ENCODE results near the gene ALG12.

ALG12 gene

GRCh38 chr22:49934160-49934890 lies 16.1 kb upstream of the ALG12 start:
- Histone ChIP-seq H2BK15ac (replicated peaks; ENCODE audit: low read depth) (no peak overlapping the region), H3K4me1 (ENCODE audit: control insufficient read depth, low read depth, low read length) (no peaks in the 10 kb centered on the region), H3K23ac (ENCODE audit: low read length) (no peak overlapping the region), H4K8ac (ENCODE audit: low read depth, low read length) (no peak overlapping the region), H3K27me3 (ENCODE audit: insufficient read depth, low read length, poor library complexity) (no peaks in the 10 kb centered on the region), H3K9ac (ENCODE audit: low read length) (peak overlapping the region; percentile 64), H3K4me2 (ENCODE audit: low read length) (no peak overlapping the region), H3K18ac (ENCODE audit: low read length) (no peak overlapping the region), H3K79me1 (ENCODE audit: low read length) (no peaks in the 10 kb centered on the region), H4K5ac (ENCODE audit: low read length) (no peak overlapping the region), H3K4me3 (ENCODE audit: low read length) (no peak overlapping the region), H3K27ac (ENCODE audit: low read depth, low read length) (no peak overlapping the region), H3K79me2 (ENCODE audit: control insufficient read depth, insufficient read depth, low read length) (no peaks in the 10 kb centered on the region), H3K56ac (ENCODE audit: low read length) (peak overlapping the region; percentile 67), H3K36me3 (ENCODE audit: control insufficient read depth, insufficient read depth, low read length) (no peaks in the 10 kb centered on the region), H2BK5ac (ENCODE audit: low read length) (no peak overlapping the region), H2AK5ac (ENCODE audit: low read length) (no peak overlapping the region), H2BK120ac (ENCODE audit: low read depth, low read length) (no peak overlapping the region), H3K4ac (ENCODE audit: low read depth, low read length) (no peak overlapping the region)
- no CpG with 5 or more reads among the region's 24 CpGs for WGBS (ENCODE audit: extremely low coverage, insufficient coverage, low lambda C conversion rate)
- DNase-seq: no peak

GRCh38 chr22:49933236-49934159 lies 15.3 kb upstream of the ALG12 start:
- no peak overlapping the region for H4K5ac ChIP-seq (ENCODE audit: low read length)
- no peaks in the 10 kb centered on the region for H3K4me1 ChIP-seq (ENCODE audit: control insufficient read depth, low read depth, low read length)
- H3K27ac ChIP-seq (ENCODE audit: low read depth, low read length): no peak overlapping the region
- no peak overlapping the region for H4K8ac ChIP-seq (ENCODE audit: low read depth, low read length)
- DNase-seq: no peak
- no CpG with 5 or more reads among the region's 27 CpGs for WGBS (ENCODE audit: extremely low coverage, insufficient coverage, low lambda C conversion rate)
- H3K9ac ChIP-seq (ENCODE audit: low read length): no peak overlapping the region
- no peak overlapping the region for H2BK120ac ChIP-seq (ENCODE audit: low read depth, low read length)
- H2BK5ac ChIP-seq (ENCODE audit: low read length): no peak overlapping the region
- H3K23ac ChIP-seq (ENCODE audit: low read length): no peak overlapping the region
- no peaks in the 10 kb centered on the region for H3K79me1 ChIP-seq (ENCODE audit: low read length)
- no peak overlapping the region for H3K56ac ChIP-seq (ENCODE audit: low read length)
- H3K4me2 ChIP-seq (ENCODE audit: low read length): no peak overlapping the region
- H2AK5ac ChIP-seq (ENCODE audit: low read length): no peak overlapping the region
- no peak overlapping the region for H3K4me3 ChIP-seq (ENCODE audit: low read length)
- no peaks in the 10 kb centered on the region for H3K79me2 ChIP-seq (ENCODE audit: control insufficient read depth, insufficient read depth, low read length)
- no peaks in the 10 kb centered on the region for H3K27me3 ChIP-seq (ENCODE audit: insufficient read depth, low read length, poor library complexity)
- no peak overlapping the region for H3K4ac ChIP-seq (ENCODE audit: low read depth, low read length)
- no peaks in the 10 kb centered on the region for H3K36me3 ChIP-seq (ENCODE audit: control insufficient read depth, insufficient read depth, low read length)
- no peak overlapping the region for H3K18ac ChIP-seq (ENCODE audit: low read length)
- H2BK15ac ChIP-seq (replicated peaks; ENCODE audit: low read depth): no peak overlapping the region

DNA sequence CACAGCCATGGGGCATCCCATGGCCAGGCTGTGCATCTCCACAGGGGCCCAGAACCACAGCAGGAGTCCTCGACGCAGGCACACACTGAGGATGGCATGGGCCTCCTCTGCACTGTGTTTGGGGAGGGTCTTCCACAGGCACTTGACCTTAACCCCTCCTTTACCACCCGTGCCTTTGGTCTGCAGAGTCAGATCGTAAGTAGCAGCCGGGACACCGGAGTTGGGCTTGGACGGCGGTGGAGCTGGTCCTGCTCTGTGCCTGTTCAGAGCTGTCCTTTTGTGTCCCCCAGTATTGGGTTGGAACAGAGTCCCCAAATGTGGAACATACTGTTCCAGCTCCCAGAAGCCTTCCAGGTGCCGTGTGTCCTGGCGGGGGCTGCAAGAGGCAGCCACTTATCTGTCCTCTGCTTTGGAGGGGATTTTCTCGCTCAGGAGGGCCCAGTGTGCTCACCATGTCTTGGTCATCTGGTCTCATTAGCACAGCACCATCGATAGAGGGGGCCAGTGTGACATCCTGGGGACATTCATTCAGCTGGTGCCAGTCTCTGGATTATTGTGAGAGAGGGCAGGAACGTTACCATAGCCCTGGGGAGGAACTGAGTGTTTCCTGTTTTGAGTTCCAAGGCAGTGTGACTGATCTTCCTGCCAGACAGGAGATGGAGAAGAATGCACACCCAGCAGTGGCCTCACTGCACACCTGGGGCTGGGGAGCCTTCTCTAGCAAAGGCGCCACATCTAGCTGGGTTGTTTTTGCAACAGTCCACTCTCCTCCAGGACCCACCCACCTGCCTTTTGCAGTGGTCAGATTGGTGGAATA lies 12.6 kb upstream of the ALG12 start:
- no peak overlapping the region for H2AK5ac ChIP-seq (ENCODE audit: low read length)
- H3K56ac ChIP-seq (ENCODE audit: low read length): no peak overlapping the region
- DNase-seq: peak; percentile 65
- H3K27ac ChIP-seq (ENCODE audit: low read depth, low read length): no peak overlapping the region
- no peaks in the 10 kb centered on the region for H3K79me2 ChIP-seq (ENCODE audit: control insufficient read depth, insufficient read depth, low read length)
- no peaks in the 10 kb centered on the region for H3K79me1 ChIP-seq (ENCODE audit: low read length)
- no peak overlapping the region for H2BK120ac ChIP-seq (ENCODE audit: low read depth, low read length)
- no peak overlapping the region for H3K18ac ChIP-seq (ENCODE audit: low read length)
- no peak overlapping the region for H3K4me2 ChIP-seq (ENCODE audit: low read length)
- H4K5ac ChIP-seq (ENCODE audit: low read length): no peak overlapping the region
- H3K4me3 ChIP-seq (ENCODE audit: low read length): no peak overlapping the region
- H3K23ac ChIP-seq (ENCODE audit: low read length): no peak overlapping the region
- no peak overlapping the region for H4K8ac ChIP-seq (ENCODE audit: low read depth, low read length)
- no peak overlapping the region for H2BK15ac ChIP-seq (replicated peaks; ENCODE audit: low read depth)
- no peak overlapping the region for H3K4ac ChIP-seq (ENCODE audit: low read depth, low read length)
- no peaks in the 10 kb centered on the region for H3K36me3 ChIP-seq (ENCODE audit: control insufficient read depth, insufficient read depth, low read length)
- WGBS (ENCODE audit: extremely low coverage, insufficient coverage, low lambda C conversion rate): no CpG with 5 or more reads among the region's 14 CpGs
- H3K4me1 ChIP-seq (ENCODE audit: control insufficient read depth, low read depth, low read length): no peaks in the 10 kb centered on the region
- H3K9ac ChIP-seq (ENCODE audit: low read length): no peak overlapping the region
- no peaks in the 10 kb centered on the region for H3K27me3 ChIP-seq (ENCODE audit: insufficient read depth, low read length, poor library complexity)
- no peak overlapping the region for H2BK5ac ChIP-seq (ENCODE audit: low read length)

DNA sequence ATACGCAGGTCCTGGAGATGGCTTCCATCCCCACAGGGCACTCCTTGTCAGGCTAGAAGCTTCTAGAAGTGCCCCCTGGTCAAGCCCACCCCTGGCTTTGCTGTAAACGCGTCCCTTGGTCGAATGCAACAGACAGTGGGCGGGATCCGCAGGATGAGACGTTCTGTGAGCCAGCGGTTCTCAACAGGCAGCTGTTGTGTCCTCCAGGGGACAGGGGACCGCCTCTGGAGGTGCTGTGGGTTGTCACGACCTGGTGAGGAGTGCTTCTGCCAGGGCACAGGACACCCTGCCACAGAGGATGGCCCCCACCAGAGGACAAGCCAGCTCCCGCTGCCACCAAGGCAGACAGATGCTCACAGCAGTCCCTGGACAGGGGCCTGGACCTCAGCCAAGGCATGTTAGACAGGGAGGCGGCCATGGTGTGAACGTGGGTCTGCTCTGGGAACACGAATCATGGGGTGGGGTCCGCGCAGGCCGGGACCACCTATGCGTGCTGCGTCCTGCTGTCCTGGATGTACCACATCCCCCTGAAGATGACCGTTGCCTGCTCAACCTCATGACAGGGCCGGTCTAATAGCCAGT lies 11.8 kb upstream of the ALG12 start:
- H4K8ac ChIP-seq (ENCODE audit: low read depth, low read length): no peak overlapping the region
- no peak for DNase-seq
- no peak overlapping the region for H3K4me2 ChIP-seq (ENCODE audit: low read length)
- no peak overlapping the region for H3K27ac ChIP-seq (ENCODE audit: low read depth, low read length)
- H3K4me3 ChIP-seq (ENCODE audit: low read length): no peak overlapping the region
- no peaks in the 10 kb centered on the region for H3K79me1 ChIP-seq (ENCODE audit: low read length)
- no peak overlapping the region for H3K56ac ChIP-seq (ENCODE audit: low read length)
- WGBS (ENCODE audit: extremely low coverage, insufficient coverage, low lambda C conversion rate): no CpG with 5 or more reads among the region's 21 CpGs
- H4K5ac ChIP-seq (ENCODE audit: low read length): no peak overlapping the region
- no peak overlapping the region for H2BK15ac ChIP-seq (replicated peaks; ENCODE audit: low read depth)
- H3K23ac ChIP-seq (ENCODE audit: low read length): no peak overlapping the region
- no peak overlapping the region for H3K18ac ChIP-seq (ENCODE audit: low read length)
- H2BK120ac ChIP-seq (ENCODE audit: low read depth, low read length): no peak overlapping the region
- H2AK5ac ChIP-seq (ENCODE audit: low read length): no peak overlapping the region
- H3K79me2 ChIP-seq (ENCODE audit: control insufficient read depth, insufficient read depth, low read length): no peaks in the 10 kb centered on the region
- no peak overlapping the region for H3K9ac ChIP-seq (ENCODE audit: low read length)
- H3K4ac ChIP-seq (ENCODE audit: low read depth, low read length): no peak overlapping the region
- no peak overlapping the region for H2BK5ac ChIP-seq (ENCODE audit: low read length)
- no peaks in the 10 kb centered on the region for H3K27me3 ChIP-seq (ENCODE audit: insufficient read depth, low read length, poor library complexity)
- H3K4me1 ChIP-seq (ENCODE audit: control insufficient read depth, low read depth, low read length): no peaks in the 10 kb centered on the region
- H3K36me3 ChIP-seq (ENCODE audit: control insufficient read depth, insufficient read depth, low read length): no peaks in the 10 kb centered on the region

DNA sequence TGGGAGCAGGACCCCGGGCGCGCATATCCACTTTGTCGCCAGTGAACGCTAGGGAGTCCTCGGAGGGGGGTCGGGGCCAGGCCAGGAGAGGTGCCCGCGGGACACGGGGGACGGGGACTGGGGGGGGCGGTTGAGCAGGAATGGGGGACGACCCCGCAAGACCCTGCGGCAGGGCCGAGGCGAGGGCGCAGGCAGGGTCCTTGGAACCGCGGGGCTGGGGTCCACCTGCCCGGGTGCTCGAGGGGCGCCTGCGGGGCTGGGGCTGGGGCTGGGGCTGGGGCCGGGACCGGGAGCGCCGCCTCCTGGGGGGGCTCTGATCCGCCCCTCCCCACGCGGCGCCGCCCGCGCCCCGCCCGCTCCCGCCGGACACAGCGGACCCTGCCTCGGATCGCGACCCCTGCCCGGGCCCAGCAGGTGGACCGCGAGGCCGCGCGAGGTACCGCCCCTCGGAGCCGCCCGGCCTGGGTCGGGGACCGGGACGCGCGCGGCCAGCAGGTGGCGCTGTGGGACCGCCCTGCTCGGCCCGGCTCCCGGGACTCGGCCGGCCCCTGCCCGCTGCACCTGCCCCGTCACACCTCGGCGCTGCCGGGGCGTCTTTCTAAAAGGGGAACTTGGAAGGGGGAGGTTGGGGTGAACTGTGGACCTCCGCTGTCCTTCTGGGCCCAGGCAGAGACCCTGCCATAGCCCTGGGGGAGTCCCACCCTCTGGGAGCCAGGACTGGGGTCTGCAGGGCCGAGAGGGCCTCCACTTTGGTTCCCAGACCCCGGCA lies 11.2 kb upstream of the ALG12 start:
- no peak for DNase-seq
- Histone ChIP-seq H3K18ac (ENCODE audit: low read length) (no peak overlapping the region), H3K56ac (ENCODE audit: low read length) (no peak overlapping the region), H3K9ac (ENCODE audit: low read length) (no peak overlapping the region), H3K36me3 (ENCODE audit: control insufficient read depth, insufficient read depth, low read length) (no peaks in the 10 kb centered on the region), H3K79me1 (ENCODE audit: low read length) (no peaks in the 10 kb centered on the region), H3K4me3 (ENCODE audit: low read length) (no peak overlapping the region), H2BK15ac (replicated peaks; ENCODE audit: low read depth) (no peak overlapping the region), H4K5ac (ENCODE audit: low read length) (no peak overlapping the region), H3K4ac (ENCODE audit: low read depth, low read length) (no peak overlapping the region), H4K8ac (ENCODE audit: low read depth, low read length) (no peak overlapping the region), H3K27me3 (ENCODE audit: insufficient read depth, low read length, poor library complexity) (no peaks in the 10 kb centered on the region), H2BK5ac (ENCODE audit: low read length) (no peak overlapping the region), H3K4me1 (ENCODE audit: control insufficient read depth, low read depth, low read length) (no peaks in the 10 kb centered on the region), H3K4me2 (ENCODE audit: low read length) (no peak overlapping the region), H3K23ac (ENCODE audit: low read length) (no peak overlapping the region), H3K79me2 (ENCODE audit: control insufficient read depth, insufficient read depth, low read length) (no peaks in the 10 kb centered on the region), H2BK120ac (ENCODE audit: low read depth, low read length) (no peak overlapping the region), H3K27ac (ENCODE audit: low read depth, low read length) (no peak overlapping the region), H2AK5ac (ENCODE audit: low read length) (no peak overlapping the region)
- no CpG with 5 or more reads among the region's 75 CpGs for WGBS (ENCODE audit: extremely low coverage, insufficient coverage, low lambda C conversion rate)
